Measurements from ENCODE around the gene DPYSL3.

DPYSL3 gene

DNA sequence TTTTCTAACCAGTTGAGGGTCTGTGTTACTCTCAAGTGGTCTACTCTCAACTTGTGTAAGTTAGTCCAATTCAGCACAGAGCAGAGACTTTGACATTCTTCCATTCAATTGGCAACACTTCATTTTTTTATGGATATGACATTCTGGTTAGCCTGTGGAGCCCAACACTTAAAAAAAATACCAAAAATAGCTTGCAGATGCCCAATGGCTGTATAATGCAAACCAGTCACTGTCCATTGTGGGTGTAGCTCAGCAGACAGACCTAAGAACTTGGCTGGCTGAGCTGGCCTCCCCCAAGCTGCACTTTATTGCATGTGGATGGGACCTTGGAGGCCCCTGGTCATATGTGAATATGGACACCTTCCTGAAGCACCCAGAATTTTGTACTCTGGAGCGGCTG is 103.2 kb downstream of the DPYSL3 start:
- in situ Hi-C loops (cut with MboI; ENCODE audit: low sequenced_read_pairs) = no loop called here

DNA sequence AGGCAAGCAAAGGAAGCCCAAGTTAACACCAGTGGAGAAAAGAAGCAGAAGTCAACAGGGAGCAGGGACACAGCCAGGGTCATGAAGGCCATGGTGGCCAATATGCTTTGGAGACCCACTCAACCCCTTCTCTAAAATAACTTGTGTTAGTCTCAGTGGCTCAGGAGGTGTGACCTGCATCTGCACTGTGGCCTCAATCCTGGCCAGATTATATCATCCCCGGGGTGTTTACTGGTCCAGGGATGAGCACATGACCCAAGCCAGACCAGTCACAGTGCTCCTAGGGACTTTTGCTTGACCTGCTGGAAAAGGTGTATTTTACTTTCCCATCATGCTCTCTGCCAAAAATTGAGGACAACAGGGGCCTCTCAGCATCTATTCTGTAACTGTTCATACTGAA is 105.2 kb downstream of the DPYSL3 start:
- in situ Hi-C loops (cut with MboI; ENCODE audit: low sequenced_read_pairs) = no loop called here

DNA sequence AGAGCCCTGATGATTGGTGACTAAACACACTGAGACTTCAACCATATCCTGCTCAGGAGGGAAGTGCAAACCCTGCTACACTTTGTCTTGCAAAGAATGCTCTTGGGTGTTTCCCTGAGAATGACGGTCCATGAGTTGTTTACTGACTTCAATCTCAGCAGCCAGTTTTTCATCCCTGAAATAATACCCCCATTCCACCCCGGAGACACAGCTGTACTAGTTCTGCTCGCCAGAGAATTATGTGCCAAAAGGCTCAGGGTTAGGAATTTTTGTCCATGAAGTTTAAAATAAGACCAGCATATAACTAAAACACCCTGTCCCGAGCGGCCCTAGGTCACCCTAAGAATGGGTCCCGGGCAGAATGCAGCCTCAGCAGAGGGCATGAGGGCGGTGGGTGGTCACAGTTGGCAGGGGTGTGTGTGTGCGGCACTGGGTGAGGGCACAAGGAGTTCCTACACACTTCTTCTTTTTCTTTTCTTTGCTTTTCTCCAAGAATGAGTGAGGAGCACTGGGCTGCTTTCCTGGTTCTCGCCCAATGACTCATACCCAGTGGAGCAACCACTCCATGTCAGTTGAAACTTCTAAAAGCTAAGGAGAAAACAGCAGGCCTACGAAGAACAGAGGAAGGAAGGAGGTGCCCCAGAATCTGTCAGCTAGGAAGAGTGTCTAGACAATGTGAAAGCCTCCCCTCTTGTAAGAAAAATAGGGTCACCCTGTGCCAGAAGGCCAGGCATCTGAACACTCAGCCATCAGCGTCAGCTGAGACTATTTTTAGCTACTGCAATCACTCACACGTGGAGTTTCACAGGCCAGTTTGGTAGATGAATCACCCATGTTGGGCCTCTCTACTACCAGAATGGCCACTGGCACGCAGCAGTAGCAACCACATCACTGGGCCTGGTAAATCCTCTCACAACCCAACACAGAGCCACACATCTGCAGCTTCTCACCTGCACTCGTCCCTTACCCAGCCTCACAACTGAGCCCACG is 105.9 kb downstream of the DPYSL3 start:
- in situ Hi-C loops (cut with MboI; ENCODE audit: low sequenced_read_pairs) = no loop called here

GRCh38 chr5:147400881-147401280 is 109.0 kb downstream of the DPYSL3 start:
- in situ Hi-C loops (cut with MboI; ENCODE audit: low sequenced_read_pairs) = no loop called here

- in situ Hi-C loops (cut with MboI; ENCODE audit: low sequenced_read_pairs) = no loop called here
Measured at GRCh38 chr5:147400126-147400809, 109.6 kb downstream of the DPYSL3 start.

DNA sequence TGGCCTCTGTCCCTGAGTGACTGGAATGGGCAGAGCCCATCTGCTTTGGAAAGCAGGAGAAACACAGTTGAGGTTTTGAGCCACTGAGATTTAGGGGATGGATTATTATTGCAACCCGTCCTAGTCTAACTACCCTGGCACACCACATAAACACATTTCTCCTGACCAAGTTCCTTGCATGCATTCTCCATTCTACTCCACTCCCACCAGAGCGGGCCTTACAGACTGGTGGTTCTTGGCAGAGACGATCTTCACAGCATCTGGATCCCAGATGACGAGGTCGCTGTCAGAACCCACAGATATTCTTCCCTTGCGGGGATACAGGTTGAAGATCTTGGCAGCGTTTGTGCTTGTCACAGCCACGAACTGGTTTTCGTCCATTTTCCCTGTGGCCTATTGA is 111.0 kb downstream of the DPYSL3 start:
- in situ Hi-C loops (cut with MboI; ENCODE audit: low sequenced_read_pairs) = no loop called here

- in situ Hi-C loops (cut with MboI; ENCODE audit: low sequenced_read_pairs) = no loop called here
Measured at GRCh38 chr5:147397616-147398015, 112.3 kb downstream of the DPYSL3 start.

- in situ Hi-C loops (cut with MboI; ENCODE audit: low sequenced_read_pairs) = no loop called here
Measured at GRCh38 chr5:147396070-147396823, 113.6 kb downstream of the DPYSL3 start.

- in situ Hi-C loops (cut with MboI; ENCODE audit: low sequenced_read_pairs) = no loop called here
Measured at GRCh38 chr5:147393874-147394672, 115.8 kb downstream of the DPYSL3 start.

DNA sequence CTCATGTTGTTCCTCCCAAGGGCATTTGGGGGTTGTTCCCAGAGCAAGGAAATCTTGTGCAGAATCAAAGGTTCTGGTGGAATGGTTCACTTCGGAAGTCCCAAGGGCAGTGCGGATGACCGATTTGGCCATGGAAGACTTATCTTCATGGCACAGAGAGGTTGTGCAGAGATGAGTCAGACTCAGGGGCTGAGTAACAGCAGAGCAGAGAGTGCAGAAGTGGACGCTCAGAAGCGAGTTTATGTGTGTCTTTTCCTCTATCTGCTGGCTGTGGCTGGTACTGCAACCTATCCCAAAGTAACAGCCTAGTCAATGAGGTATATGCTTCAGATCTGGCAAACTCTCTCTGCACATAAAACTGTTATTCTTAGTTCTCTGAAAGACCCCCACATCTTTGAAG is 118.1 kb downstream of the DPYSL3 start:
- in situ Hi-C loops (cut with MboI; ENCODE audit: low sequenced_read_pairs) = no loop called here

- in situ Hi-C loops (cut with MboI; ENCODE audit: low sequenced_read_pairs) = no loop called here
Measured at GRCh38 chr5:147390654-147391225, 119.1 kb downstream of the DPYSL3 start.

DNA sequence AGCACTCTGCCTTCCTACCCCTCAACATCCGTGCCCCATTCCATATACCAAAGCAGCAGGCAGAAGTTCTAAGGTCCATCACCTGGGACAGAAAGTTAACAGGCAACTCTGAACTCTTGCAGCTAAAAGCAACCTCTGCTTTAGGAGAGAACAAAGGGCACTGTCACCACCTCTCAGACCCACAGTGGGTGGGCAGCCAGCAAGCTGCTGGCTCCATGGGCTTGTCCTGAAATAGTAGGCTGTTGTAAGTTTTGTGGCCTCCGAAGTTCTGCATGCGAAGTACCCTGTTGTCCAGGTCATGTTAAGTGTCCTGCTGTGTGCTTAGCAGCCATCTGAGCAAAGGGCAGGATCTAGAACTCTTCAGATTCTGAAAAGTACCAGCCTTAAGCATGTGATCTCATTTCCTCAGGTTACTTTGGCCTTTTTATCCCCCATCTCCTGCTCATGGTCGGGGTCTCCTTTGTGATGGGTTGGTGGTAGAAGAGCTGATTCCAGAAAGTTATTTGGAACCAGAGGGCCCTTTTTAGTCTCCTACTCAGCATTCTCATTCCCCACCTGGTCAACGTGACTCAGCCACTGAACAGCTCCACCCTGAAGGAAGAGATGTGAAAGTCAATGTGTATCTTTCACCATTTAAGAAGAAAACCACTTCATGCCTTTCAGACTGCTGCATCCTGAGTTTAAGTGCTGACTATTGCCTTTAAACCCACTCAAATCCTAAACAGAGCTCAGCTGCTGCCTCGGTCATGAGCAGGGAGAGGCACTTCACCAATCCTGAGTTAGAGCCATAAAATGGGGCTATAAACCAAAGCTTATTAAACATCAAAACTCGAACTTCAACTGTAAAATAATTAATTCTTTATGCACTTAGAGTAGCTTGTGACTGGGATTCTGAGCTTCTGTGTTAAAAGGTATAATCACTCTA is 121.4 kb downstream of the DPYSL3 start:
- in situ Hi-C loops (cut with MboI; ENCODE audit: low sequenced_read_pairs) = no loop called here

GRCh38 chr5:147387109-147387508 is 122.8 kb downstream of the DPYSL3 start:
- in situ Hi-C loops (cut with MboI; ENCODE audit: low sequenced_read_pairs) = no loop called here

- in situ Hi-C loops (cut with MboI; ENCODE audit: low sequenced_read_pairs) = no loop called here
Measured at GRCh38 chr5:147384346-147385193, 125.3 kb downstream of the DPYSL3 start.

DNA sequence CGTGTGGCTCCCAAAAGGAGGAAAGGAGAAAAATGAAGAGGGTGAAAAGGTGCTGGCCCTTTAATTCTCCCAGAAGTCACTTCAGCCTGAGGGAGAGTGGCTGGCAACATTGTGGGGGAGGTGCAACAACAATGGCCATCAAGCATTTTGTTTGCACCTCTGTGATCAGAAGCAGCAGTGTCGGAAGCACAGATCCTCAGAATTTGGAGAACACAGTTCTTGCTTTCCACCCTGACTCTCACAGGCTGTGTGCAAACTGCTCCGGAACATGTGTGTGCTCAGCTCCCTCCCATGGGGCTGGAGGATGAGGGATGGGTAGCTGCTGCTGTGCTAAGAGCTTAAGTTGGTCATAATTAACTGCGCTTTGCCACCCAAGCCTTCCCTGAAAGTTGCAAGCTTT is 127.1 kb downstream of the DPYSL3 start:
- in situ Hi-C loops (cut with MboI; ENCODE audit: low sequenced_read_pairs) = no loop called here

- in situ Hi-C loops (cut with MboI; ENCODE audit: low sequenced_read_pairs) = no loop called here
Measured at GRCh38 chr5:147381555-147381954, 128.3 kb downstream of the DPYSL3 start.

DNA sequence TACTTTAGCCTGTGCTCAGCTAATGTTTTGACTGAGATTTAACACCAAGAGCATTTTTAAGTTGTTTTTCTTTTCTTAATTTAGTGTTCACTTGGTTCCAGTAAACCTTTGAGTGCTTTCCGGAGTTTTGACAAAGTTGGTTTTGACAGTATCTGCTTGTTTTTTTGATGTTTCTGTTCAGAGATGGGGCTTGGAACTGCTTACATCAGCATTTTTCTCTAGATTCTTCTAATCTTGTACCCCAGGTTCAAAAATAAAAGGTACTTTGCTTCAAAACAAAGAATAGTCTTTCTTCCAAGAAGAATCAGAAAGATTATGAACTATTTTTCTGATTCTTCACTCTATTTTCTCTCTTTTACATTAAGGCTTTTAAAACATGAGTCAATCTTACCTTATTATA is 132.2 kb downstream of the DPYSL3 start:
- in situ Hi-C loops (cut with MboI; ENCODE audit: low sequenced_read_pairs) = no loop called here

DNA sequence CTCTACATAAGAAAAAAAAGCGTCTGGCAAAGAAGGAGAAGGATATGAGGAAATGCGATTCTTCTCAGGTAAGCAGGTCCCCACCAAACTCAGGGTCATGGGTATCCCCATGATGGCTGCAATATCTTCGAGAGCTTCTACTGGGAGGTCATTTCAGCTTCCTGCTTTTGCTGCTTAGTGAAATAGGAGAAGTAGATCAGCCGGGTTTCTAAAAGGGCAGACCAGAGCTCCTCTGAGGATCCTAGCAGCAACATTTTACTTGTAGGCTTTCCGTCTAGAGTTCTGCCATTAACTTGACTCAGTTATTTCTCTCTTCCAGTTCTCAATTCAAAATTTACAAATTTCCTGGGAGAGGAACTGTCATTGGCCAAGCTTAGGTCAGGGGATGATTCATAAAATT is 134.7 kb downstream of the DPYSL3 start:
- in situ Hi-C loops (cut with MboI; ENCODE audit: low sequenced_read_pairs) = no loop called here
